Endometrial microvascular endothelial cells (primary cell): ENCODE measurements around the gene EIF1. TPM values are rescaled to one million over a fixed set of nuclear protein-coding genes. Genes with fewer than 3 reads are reported as not detected.

Experiments
- in situ Hi-C: cut with HindIII; loops from 2 replicates; pipeline ENCODE4 v1.10.0; 2017; ENCODE audit warnings: low sequenced_read_pairs, low pct_unique_long_range_greater_than_20kb; ENCODE audit errors: inconsistent ontology term
- total RNA-seq: library from RNA; depleted of rRNA; stranded (reverse); fragments of >200 nt; gene quantifications from one replicate; pipeline ENCODE4 v1.2.3, GENCODE V29; 2015; ENCODE audit errors: inconsistent ontology term

Gene EIF1
- total RNA-seq, 1 donor from 2014 or later: 111 TPM

- in situ Hi-C loops: no loop called here
These were observed 33.7 kb upstream of the EIF1 start for GRCh38 chr17:41654678-41655607.

- in situ Hi-C loops: no loop called here
These were observed 33.0 kb upstream of the EIF1 start for GRCh38 chr17:41655611-41656111.

GRCh38 chr17:41656249-41657023 lies 32.2 kb upstream of the EIF1 start:
- in situ Hi-C loops: no loop called here

GRCh38 chr17:41657176-41657754 lies 31.4 kb upstream of the EIF1 start:
- in situ Hi-C loops: no loop called here

GRCh38 chr17:41657936-41658335 lies 30.7 kb upstream of the EIF1 start:
- in situ Hi-C loops: no loop called here

- in situ Hi-C loops: no loop called here
These were observed 29.8 kb upstream of the EIF1 start for GRCh38 chr17:41658846-41659245.

GRCh38 chr17:41659427-41660212 lies 29.1 kb upstream of the EIF1 start:
- in situ Hi-C loops: no loop called here

GRCh38 chr17:41660221-41660711 lies 28.4 kb upstream of the EIF1 start:
- in situ Hi-C loops: no loop called here

- in situ Hi-C loops: no loop called here
These were observed 25.1 kb upstream of the EIF1 start for GRCh38 chr17:41663451-41664171.

GRCh38 chr17:41664172-41664457 lies 24.6 kb upstream of the EIF1 start:
- in situ Hi-C loops: no loop called here

GRCh38 chr17:41664587-41665565 lies 23.8 kb upstream of the EIF1 start:
- in situ Hi-C loops: no loop called here

GRCh38 chr17:41665566-41666236 lies 23.0 kb upstream of the EIF1 start:
- in situ Hi-C loops: no loop called here

- in situ Hi-C loops: no loop called here
These were observed 22.4 kb upstream of the EIF1 start for GRCh38 chr17:41666237-41666641.

GRCh38 chr17:41666708-41667279 lies 21.9 kb upstream of the EIF1 start:
- in situ Hi-C loops: no loop called here

- in situ Hi-C loops: no loop called here
These were observed 21.2 kb upstream of the EIF1 start for GRCh38 chr17:41667280-41668041.

- in situ Hi-C loops: no loop called here
These were observed 16.5 kb upstream of the EIF1 start for GRCh38 chr17:41672153-41672552.
